HG03571 (cell line): ENCODE measurements around the gene RGS12.

ENCODE experiments used
- ATAC-seq: cut with Tn5 transposase; IDR thresholded peaks from one replicate; pipeline ENCODE4 v1.9.1; 2021; ENCODE audit not compliant: unreplicated experiment

RGS12 gene, protein sequence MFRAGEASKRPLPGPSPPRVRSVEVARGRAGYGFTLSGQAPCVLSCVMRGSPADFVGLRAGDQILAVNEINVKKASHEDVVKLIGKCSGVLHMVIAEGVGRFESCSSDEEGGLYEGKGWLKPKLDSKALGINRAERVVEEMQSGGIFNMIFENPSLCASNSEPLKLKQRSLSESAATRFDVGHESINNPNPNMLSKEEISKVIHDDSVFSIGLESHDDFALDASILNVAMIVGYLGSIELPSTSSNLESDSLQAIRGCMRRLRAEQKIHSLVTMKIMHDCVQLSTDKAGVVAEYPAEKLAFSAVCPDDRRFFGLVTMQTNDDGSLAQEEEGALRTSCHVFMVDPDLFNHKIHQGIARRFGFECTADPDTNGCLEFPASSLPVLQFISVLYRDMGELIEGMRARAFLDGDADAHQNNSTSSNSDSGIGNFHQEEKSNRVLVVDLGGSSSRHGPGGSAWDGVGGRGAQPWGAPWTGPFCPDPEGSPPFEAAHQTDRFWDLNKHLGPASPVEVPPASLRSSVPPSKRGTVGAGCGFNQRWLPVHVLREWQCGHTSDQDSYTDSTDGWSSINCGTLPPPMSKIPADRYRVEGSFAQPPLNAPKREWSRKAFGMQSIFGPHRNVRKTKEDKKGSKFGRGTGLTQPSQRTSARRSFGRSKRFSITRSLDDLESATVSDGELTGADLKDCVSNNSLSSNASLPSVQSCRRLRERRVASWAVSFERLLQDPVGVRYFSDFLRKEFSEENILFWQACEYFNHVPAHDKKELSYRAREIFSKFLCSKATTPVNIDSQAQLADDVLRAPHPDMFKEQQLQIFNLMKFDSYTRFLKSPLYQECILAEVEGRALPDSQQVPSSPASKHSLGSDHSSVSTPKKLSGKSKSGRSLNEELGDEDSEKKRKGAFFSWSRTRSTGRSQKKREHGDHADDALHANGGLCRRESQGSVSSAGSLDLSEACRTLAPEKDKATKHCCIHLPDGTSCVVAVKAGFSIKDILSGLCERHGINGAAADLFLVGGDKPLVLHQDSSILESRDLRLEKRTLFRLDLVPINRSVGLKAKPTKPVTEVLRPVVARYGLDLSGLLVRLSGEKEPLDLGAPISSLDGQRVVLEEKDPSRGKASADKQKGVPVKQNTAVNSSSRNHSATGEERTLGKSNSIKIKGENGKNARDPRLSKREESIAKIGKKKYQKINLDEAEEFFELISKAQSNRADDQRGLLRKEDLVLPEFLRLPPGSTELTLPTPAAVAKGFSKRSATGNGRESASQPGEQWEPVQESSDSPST (N-terminal part only)

GRCh38 chr4:3292571-3293400 is at the start of gene RGS12:
Gene RGS12 (plus strand): TSS chr4:3293021. CDS start chr4:3316171, 23,150 bp downstream.
- peak; percentile 72 for ATAC-seq

DNA sequence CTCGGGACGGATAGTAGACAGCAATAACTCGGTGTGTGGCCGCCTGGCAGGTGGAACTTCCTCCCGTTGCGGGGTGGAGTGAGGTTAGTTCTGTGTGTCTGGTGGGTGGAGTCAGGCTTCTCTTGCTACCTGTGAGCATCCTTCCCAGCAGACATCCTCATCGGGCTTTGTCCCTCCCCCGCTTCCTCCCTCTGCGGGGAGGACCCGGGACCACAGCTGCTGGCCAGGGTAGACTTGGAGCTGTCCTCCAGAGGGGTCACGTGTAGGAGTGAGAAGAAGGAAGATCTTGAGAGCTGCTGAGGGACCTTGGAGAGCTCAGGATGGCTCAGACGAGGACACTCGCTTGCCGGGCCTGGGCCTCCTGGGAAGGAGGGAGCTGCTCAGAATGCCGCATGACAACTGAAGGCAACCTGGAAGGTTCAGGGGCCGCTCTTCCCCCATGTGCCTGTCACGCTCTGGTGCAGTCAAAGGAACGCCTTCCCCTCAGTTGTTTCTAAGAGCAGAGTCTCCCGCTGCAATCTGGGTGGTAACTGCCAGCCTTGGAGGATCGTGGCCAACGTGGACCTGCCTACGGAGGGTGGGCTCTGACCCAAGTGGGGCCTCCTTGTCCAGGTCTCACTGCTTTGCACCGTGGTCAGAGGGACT is 49.6 kb upstream of the RGS12 start:
- ATAC-seq = no peak

DNA sequence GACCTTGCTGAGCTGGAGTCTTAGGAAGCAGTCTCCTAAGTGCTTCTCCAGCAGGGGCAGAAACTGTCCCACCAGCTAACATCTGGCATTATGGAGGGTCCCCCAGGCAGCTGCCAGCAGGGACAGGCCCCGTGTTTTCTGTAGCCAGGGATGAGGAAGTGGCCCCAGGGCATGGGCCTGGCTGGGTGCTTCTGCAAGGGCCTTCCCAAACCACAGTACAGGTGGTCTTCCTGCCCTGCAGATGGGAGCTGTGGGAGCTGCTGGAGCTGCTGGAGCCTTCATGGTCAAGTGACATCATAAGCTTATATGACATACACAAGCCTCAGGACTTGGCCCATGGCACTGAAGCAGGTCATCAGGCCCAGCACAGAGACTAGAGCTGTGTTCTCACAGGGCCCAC is 48.8 kb upstream of the RGS12 start:
- ATAC-seq = no peak

DNA sequence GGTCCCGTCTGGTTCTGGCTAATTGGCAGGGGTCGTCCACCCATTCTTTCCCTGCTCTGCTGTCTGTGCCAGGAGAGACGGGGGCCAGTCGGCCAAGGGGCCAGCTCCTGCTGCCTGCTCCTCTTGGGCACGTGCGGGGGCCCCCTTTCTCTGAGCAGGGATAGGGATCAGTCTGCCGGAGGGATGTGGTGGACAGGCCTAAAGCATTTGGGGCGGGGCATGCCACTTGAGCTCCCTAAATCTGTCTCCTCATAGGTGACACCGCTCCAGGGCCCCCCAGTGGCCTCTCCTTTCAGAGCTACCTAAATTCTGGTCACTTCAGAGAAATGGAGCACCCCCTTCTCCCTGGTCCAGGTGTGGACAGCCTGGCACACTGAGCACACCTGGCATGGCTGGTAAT is 48.1 kb upstream of the RGS12 start:
- ATAC-seq = no peak

DNA sequence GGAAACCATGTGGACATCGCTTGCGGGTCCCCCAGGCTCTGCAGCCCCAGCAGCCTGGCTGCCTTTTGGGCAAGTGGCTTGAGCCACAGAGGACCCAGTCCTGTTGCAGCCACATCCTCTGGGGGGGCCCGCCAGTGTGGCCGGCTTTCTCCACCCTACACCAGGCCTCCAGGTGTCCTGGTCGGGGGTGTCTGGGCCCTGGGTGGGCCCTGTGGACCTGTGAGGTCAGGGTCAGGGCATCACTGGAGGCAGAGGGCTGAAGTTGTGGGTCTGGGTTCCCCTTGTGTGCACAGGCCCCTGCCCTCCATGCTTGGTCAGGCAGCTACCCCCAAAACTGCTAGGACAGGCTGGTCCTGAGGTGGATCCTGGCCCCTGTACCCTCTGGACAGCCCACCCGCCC is 47.1 kb upstream of the RGS12 start:
- ATAC-seq = no peak

DNA sequence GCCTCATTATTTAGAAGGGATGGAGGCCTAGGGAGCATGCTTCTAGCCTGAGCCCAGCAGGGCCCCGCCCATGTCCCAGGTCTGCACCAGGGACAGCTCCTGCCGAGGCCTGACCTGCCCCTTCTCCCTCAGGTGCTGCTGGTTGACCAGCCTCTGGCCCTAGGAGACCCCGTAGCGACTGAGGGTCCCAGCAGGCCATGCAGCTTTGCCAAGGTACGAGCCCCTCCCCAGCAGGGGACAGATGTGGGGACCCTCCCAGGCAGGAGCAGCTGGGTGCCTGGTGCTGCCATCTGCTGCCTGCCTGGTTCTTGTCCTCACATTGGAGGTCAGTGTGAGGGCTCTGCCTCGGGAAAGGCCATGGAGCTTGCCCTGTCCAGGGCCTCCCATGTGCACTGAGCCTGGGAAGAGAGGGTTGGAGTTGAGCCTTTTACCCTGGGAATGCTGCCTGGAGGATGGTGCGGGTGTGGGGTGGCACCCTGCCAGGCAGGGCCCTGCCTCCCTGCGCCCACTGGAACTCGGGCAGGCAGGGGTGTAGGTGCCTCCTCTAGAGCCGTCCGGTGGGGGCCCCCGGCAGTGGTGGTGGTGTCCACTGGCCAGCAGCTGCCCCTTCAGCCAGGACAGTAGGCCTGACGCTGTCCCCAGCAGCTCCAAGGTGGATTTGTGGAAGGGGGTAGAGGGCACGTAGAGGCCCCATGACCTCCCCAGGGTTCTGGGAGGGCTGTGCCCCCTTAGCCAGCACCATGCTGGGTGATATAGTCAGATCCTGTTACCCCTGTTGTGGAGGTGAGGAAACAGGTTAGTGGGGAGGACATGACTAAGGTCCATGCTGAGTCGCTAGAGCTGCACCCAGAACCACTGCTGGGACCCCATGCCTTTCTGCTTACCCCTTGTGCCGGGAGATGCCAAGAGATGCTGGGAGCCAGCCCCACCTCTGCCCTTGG is 46.1 kb upstream of the RGS12 start:
- ATAC-seq = no peak

GRCh38 chr4:3247399-3248177 is 45.2 kb upstream of the RGS12 start:
- ATAC-seq = no peak

DNA sequence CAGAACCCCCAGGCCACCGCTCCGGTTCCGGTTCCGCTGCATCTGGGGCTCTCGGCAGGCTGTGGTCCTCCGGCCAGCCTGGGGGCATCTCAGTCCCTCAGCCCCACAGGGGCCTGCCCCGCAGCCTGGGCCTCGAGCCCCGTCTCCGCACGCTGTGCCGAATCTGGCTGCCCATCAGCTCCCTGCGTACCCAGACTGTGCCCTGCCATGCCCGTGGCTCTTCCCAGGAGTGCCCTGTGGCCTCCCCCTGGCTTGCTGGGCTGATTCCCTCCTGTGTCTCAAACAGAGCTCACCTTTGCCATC is 44.7 kb upstream of the RGS12 start:
- no peak for ATAC-seq

- ATAC-seq = no peak
Observed at GRCh38 chr4:3248811-3249661, 43.8 kb upstream of the RGS12 start, which contains the start of gene MSANTD1. Gene MSANTD1 (plus strand): TSS chr4:3249159. CDS start chr4:3249223, 64 bp downstream.

DNA sequence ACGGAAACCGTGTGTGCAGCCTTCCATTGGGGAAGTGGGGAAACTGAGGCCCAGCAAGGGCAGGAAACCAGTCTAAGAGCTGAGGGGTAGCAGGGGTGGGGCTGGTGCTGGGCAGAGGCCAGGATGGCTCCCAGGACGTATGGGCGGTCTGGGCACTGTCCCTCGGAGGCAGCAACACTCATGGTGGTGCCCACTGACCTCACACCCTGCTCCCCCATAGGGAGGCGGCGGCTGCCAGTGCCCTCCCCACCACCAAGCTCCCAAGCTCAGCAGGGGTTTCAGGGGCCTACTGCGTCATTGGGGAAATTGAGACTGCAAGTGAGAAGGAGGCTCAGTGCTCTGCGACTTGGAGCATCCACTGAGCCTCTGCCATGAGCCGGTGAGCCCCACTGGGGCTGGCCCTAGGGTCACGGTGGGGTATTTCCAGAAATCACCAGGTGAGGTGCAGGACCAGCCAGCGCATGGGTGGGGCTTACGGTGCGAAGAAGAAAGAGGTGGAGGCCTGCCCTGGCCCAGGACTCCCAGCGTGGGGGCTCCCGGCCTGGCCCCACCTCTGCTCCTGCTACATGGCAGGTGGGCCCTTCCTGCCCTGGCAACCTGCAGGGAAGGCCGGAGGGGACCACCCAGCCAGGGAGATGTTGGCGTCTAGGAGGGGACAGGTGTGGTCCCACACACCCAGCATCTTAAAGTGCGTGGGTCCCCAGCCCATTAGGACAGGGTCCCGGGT is 42.9 kb upstream of the RGS12 start:
- ATAC-seq = no peak

- ATAC-seq = no peak
Observed at GRCh38 chr4:3250438-3250955, 42.3 kb upstream of the RGS12 start.

- no peak for ATAC-seq
Observed at GRCh38 chr4:3250956-3251690, 41.7 kb upstream of the RGS12 start.

DNA sequence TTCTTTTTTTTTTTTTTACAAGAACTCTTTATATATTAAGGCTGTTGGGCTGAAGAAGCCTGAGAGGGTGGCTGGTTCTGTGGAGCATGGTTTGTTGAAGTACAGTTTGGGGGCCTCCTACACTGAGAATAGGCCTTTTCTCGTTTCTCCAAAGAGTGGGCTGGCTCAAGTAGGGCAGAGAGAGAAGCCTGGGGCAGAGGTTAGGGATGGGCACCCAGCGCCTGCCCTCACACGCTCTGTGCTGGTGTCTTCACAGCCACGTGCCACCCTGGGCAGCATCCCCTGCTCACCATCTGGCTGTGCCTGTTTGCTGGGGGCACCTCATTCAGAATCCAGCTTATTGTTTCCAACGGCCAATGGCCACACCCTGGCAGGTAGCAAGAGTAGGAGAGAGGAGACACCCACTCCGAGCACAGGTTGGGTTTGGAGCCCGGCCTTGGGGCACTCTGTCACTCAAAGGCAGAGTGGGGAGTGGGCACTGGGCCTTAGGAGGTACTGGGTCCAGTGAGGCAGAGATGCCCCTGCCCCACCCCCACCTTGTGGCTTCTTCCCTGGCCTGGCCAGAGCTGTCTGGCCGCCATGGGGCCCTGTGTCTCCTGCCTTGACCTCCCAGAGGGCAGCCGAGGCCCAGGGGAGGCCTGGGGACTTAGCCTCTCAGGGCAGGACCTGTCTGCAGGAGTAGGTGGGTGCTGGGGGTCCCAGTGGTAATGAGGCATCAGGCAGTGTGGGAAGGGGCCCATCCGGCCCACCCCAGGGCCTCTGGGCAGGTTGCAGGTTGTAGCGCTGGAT is 40.9 kb upstream of the RGS12 start:
- no peak for ATAC-seq

DNA sequence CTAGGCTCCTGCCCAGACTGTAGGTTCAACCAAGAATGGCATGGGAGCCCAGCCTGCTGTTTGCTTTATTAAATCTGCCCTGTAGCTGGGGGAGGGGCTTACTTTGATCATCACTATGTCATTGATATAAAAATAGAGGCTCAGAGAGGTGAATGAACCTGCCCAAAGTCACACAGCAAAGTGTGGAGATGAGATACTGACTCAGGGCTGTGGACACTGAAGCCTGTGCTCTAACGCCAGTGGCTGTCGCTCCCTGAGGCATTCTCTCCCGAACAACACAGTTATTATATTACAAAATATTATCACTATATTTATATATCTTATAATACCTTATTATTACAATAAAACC is 40.4 kb upstream of the RGS12 start:
- no peak for ATAC-seq
